Body of pancreas (tissue), 4 donors: ENCODE measurements around the gene SLC35F6. TPM values are rescaled to one million over a fixed set of nuclear protein-coding genes. Genes with fewer than 3 reads are reported as not detected.
A peak's percentile ranks its signal among the peaks of the same experiment; 100 is the strongest.
"Not testable (repeated sequence)": the region's sequence is repeated elsewhere in the genome, so short reads cannot be mapped to it uniquely, and the experiment has no call there.

Experiments
- ATAC-seq: fragments of 150-250 bp; one replicate; pipeline ENCODE4 v1.9.1; 2016
- DNase-seq, 4 donors: peaks; one replicate each; pipeline ENCODE4 v3.0.0-alpha.2; 2019
- H3K27ac ChIP-seq, 4 donors: fragments of 200-600 bp; sonication (generic); 1 replicate in 3 of 4; 2 replicates in 1 of 4; pipeline versions ENCODE4 v1.5.1 to v1.6.1; 2016 to 2019; ENCODE audit warnings: mild to moderate bottlenecking in 1 of 4, mixed read lengths in 1 of 4, moderate library complexity in 1 of 4
- H3K27me3 ChIP-seq, 2 donors: fragments of 200-600 bp; sonication (generic); one replicate each; pipeline ENCODE4 v1.6.0; 2016; ENCODE audit warnings: mild to moderate bottlenecking in 1 of 2
- H3K36me3 ChIP-seq, 2 donors: fragments of 200-600 bp; sonication (generic); replicated peaks in 1 of 2; 2 replicates each; pipeline ENCODE4 v1.5.1; 2016; ENCODE audit warnings: low read depth in 2 of 2; ENCODE audit not compliant: insufficient read depth in 1 of 2
- H3K4me1 ChIP-seq: fragments of 200-600 bp; sonication (generic); one replicate; pipeline ENCODE4 v1.6.0; 2016
- H3K4me3 ChIP-seq, 2 donors: fragments of 200-600 bp; sonication (generic); 1 replicate in 1 of 2; 2 replicates in 1 of 2; pipeline ENCODE4 v1.5.1; 2016 to 2019
- H3K9me3 ChIP-seq, 3 donors: fragments of 200-600 bp; sonication (generic); 1 replicate in 2 of 3; 2 replicates in 1 of 3; pipeline ENCODE4 v1.5.1; 2016
- CTCF ChIP-seq, 7 experiments: fragments of 450-650 bp in 4 of 7; fragments of 200-600 bp in 3 of 7; sonication (generic) in 3 of 7; IDR thresholded peaks; one replicate each; pipeline ENCODE4 v1.5.1; 2016 to 2019; ENCODE audit warnings: antibody characterized with exemption in 7 of 7
- POLR2A ChIP-seq, 3 donors: fragments of 450-650 bp; IDR thresholded peaks; one replicate each; pipeline ENCODE4 v1.6.1; 2016; ENCODE audit warnings: antibody characterized with exemption in 3 of 3, mild to moderate bottlenecking in 2 of 3
- whole genome bisulfite sequencing, 2 donors: methylation state at CpG; one replicate each; pipeline ENCODE4 v1.1.5; 2017; 5-methylcytosine and 5-hydroxymethylcytosine counted together
- intact Hi-C: fragments of 100-400 bp; cut with DNase I; formaldehyde crosslinking; loops from one replicate; pipeline ENCODE4 v1.15.1; 2023
- total RNA-seq, 2 donors: library from RNA; depleted of rRNA; stranded (reverse); fragments of >200 nt; gene quantifications; one replicate each; pipeline ENCODE4 v1.1.0, GENCODE V29; 2016

The SLC35F6 gene
- total RNA-seq, 2 donors from 2014 or later = 17.8 to 21.8 TPM

- intact Hi-C loops = loop anchor here (5.0 kb wide), 1 partner anchor 138 kb away; no protein-coding TSS in a partner anchor
- TF ChIP-seq CTCF (IDR thresholded peaks at IDR 0.05) (no peak), POLR2A (IDR thresholded peaks at IDR 0.05) (no peak)
- Histone ChIP-seq H3K27me3 (no peaks in the 10 kb centered on the region), H3K9me3 (no peaks in the 10 kb centered on the region), H3K36me3 (no peaks in the 10 kb centered on the region), H3K4me3 (no peak overlapping the region), H3K4me1 (peaks cover 3% of the 10 kb centered on the region), H3K27ac (no peak overlapping the region)
- 89 to 90% methylated on average over 3 of the region's 3 CpGs for WGBS, 2 donors
- ATAC-seq (no peak), DNase-seq (no peak)
These were observed 19.1 kb upstream of the SLC35F6 start for GRCh38 chr2:26744953-26745352.

GRCh38 chr2:26745609-26746327 is 18.3 kb upstream of the SLC35F6 start:
- 19 to 23% methylated on average over 9 of the region's 9 CpGs for WGBS, 2 donors
- no peaks in the 10 kb centered on the region for H3K36me3 ChIP-seq
- no peak overlapping the region for H3K27ac ChIP-seq
- ATAC-seq (peak; percentile 89), DNase-seq (peak; percentile 87 to 91 (median 88))
- intact Hi-C loops = no loop called here
- no peak overlapping the region for H3K4me3 ChIP-seq
- TF ChIP-seq POLR2A (IDR thresholded peaks at IDR 0.05) = no peak
- TF ChIP-seq CTCF (IDR thresholded peaks at IDR 0.05) = peak; percentile 77 to 93 (median 91)
- H3K27me3 ChIP-seq = no peaks in the 10 kb centered on the region
- peaks cover 3% of the 10 kb centered on the region for H3K4me1 ChIP-seq
- no peaks in the 10 kb centered on the region for H3K9me3 ChIP-seq

GRCh38 chr2:26746934-26747333 is 17.1 kb upstream of the SLC35F6 start:
- no peak for DNase-seq
- 73 to 78% methylated on average over 3 of the region's 3 CpGs for WGBS, 2 donors
- no peak overlapping the region for H3K27ac ChIP-seq
- H3K36me3 ChIP-seq = no peaks in the 10 kb centered on the region
- intact Hi-C loops = no loop called here
- no peaks in the 10 kb centered on the region for H3K9me3 ChIP-seq
- H3K4me1 ChIP-seq = peaks cover 3% of the 10 kb centered on the region
- no peaks in the 10 kb centered on the region for H3K27me3 ChIP-seq
- ATAC-seq = no peak
- TF ChIP-seq CTCF (IDR thresholded peaks at IDR 0.05) = no peak
- TF ChIP-seq POLR2A (IDR thresholded peaks at IDR 0.05) = no peak
- no peak overlapping the region for H3K4me3 ChIP-seq

GRCh38 chr2:26749787-26750420 is 14.2 kb upstream of the SLC35F6 start:
- H3K9me3 ChIP-seq, H3K4me1 ChIP-seq, DNase-seq, H3K36me3 ChIP-seq, intact Hi-C loops, H3K27me3 ChIP-seq, ATAC-seq, H3K4me3 ChIP-seq, H3K27ac ChIP-seq: not testable (repeated sequence)
- 74 to 86% methylated on average over 6 to 8 of the region's 8 CpGs for WGBS, 2 donors

GRCh38 chr2:26750467-26750866 is 13.6 kb upstream of the SLC35F6 start:
- WGBS, 2 donors = 86 to 90% methylated on average over 10 to 11 of the region's 11 CpGs
- H3K36me3 ChIP-seq, DNase-seq, intact Hi-C loops, H3K27me3 ChIP-seq, H3K27ac ChIP-seq, ATAC-seq, H3K4me1 ChIP-seq, H3K4me3 ChIP-seq, H3K9me3 ChIP-seq: not testable (repeated sequence)
